ENCODE results near the gene NREP. TPM values are rescaled to one million over a fixed set of nuclear protein-coding genes. Genes with fewer than 3 reads are reported as not detected.

Gene NREP
- total RNA-seq, 1 donor from 2014 or later, result 179 TPM

- H3K36me3 ChIP-seq (ENCODE audit: control insufficient read depth in 3 of 3, insufficient read depth in 3 of 3, low read length in 3 of 3), result no peaks in the 10 kb centered on the region
- no peaks in the 10 kb centered on the region for H3K27me3 ChIP-seq (ENCODE audit: control insufficient read depth in 3 of 3, insufficient read depth in 3 of 3, low read length in 3 of 3)
- no peaks in the 10 kb centered on the region for H3K4me1 ChIP-seq (ENCODE audit: control insufficient read depth in 3 of 3, insufficient read depth in 3 of 3, low read length in 3 of 3)
- H3K4me3 ChIP-seq (ENCODE audit: low read length in 3 of 3), result no peak overlapping the region
- no peak overlapping the region for H3K27ac ChIP-seq (ENCODE audit: low read depth, low read length)
- no peak overlapping the region for H3K9ac ChIP-seq (ENCODE audit: low read depth in 1 of 3, low read length in 3 of 3)
- no peaks in the 10 kb centered on the region for H3K9me3 ChIP-seq (ENCODE audit: control insufficient read depth in 3 of 3, low read length in 3 of 3)
Measured at GRCh38 chr5:111699976-111700375, 57.0 kb downstream of the NREP start.

GRCh38 chr5:111699324-111699723 lies 57.7 kb downstream of the NREP start:
- Histone ChIP-seq H3K4me3 (ENCODE audit: low read length in 3 of 3) (no peak overlapping the region), H3K27me3 (ENCODE audit: control insufficient read depth in 3 of 3, insufficient read depth in 3 of 3, low read length in 3 of 3) (no peaks in the 10 kb centered on the region), H3K36me3 (ENCODE audit: control insufficient read depth in 3 of 3, insufficient read depth in 3 of 3, low read length in 3 of 3) (no peaks in the 10 kb centered on the region), H3K4me1 (ENCODE audit: control insufficient read depth in 3 of 3, insufficient read depth in 3 of 3, low read length in 3 of 3) (no peaks in the 10 kb centered on the region), H3K9ac (ENCODE audit: low read depth in 1 of 3, low read length in 3 of 3) (no peak overlapping the region), H3K9me3 (ENCODE audit: control insufficient read depth in 3 of 3, low read length in 3 of 3) (no peaks in the 10 kb centered on the region), H3K27ac (ENCODE audit: low read depth, low read length) (no peak overlapping the region)

- Histone ChIP-seq H3K4me1 (ENCODE audit: control insufficient read depth in 3 of 3, insufficient read depth in 3 of 3, low read length in 3 of 3) (no peaks in the 10 kb centered on the region), H3K27ac (ENCODE audit: low read depth, low read length) (no peak overlapping the region), H3K36me3 (ENCODE audit: control insufficient read depth in 3 of 3, insufficient read depth in 3 of 3, low read length in 3 of 3) (no peaks in the 10 kb centered on the region), H3K27me3 (ENCODE audit: control insufficient read depth in 3 of 3, insufficient read depth in 3 of 3, low read length in 3 of 3) (no peaks in the 10 kb centered on the region), H3K9ac (ENCODE audit: low read depth in 1 of 3, low read length in 3 of 3) (no peak overlapping the region), H3K9me3 (ENCODE audit: control insufficient read depth in 3 of 3, low read length in 3 of 3) (no peaks in the 10 kb centered on the region), H3K4me3 (ENCODE audit: low read length in 3 of 3) (no peak overlapping the region)
Measured at GRCh38 chr5:111697881-111698757, 58.9 kb downstream of the NREP start.

GRCh38 chr5:111697215-111697614 lies 59.8 kb downstream of the NREP start:
- H3K27me3 ChIP-seq (ENCODE audit: control insufficient read depth in 3 of 3, insufficient read depth in 3 of 3, low read length in 3 of 3), result no peaks in the 10 kb centered on the region

GRCh38 chr5:111695991-111696390 lies 61.0 kb downstream of the NREP start:
- no peaks in the 10 kb centered on the region for H3K4me1 ChIP-seq (ENCODE audit: control insufficient read depth in 3 of 3, insufficient read depth in 3 of 3, low read length in 3 of 3)
- H3K27ac ChIP-seq (ENCODE audit: low read depth, low read length), result no peak overlapping the region

More at GRCh38 chr5:111697215-111697614, 59.8 kb downstream of the NREP start:
- H3K4me3 ChIP-seq (ENCODE audit: low read length in 3 of 3), result no peak overlapping the region
- no peaks in the 10 kb centered on the region for H3K9me3 ChIP-seq (ENCODE audit: control insufficient read depth in 3 of 3, low read length in 3 of 3)
- no peak overlapping the region for H3K27ac ChIP-seq (ENCODE audit: low read depth, low read length)
- no peaks in the 10 kb centered on the region for H3K36me3 ChIP-seq (ENCODE audit: control insufficient read depth in 3 of 3, insufficient read depth in 3 of 3, low read length in 3 of 3)
- no peaks in the 10 kb centered on the region for H3K4me1 ChIP-seq (ENCODE audit: control insufficient read depth in 3 of 3, insufficient read depth in 3 of 3, low read length in 3 of 3)
- no peak overlapping the region for H3K9ac ChIP-seq (ENCODE audit: low read depth in 1 of 3, low read length in 3 of 3)

GRCh38 chr5:111694133-111694532 lies 62.9 kb downstream of the NREP start:
- H3K9me3 ChIP-seq (ENCODE audit: control insufficient read depth in 3 of 3, low read length in 3 of 3), result no peaks in the 10 kb centered on the region
- no peaks in the 10 kb centered on the region for H3K4me1 ChIP-seq (ENCODE audit: control insufficient read depth in 3 of 3, insufficient read depth in 3 of 3, low read length in 3 of 3)
- H3K36me3 ChIP-seq (ENCODE audit: control insufficient read depth in 3 of 3, insufficient read depth in 3 of 3, low read length in 3 of 3), result no peaks in the 10 kb centered on the region
- H3K27me3 ChIP-seq (ENCODE audit: control insufficient read depth in 3 of 3, insufficient read depth in 3 of 3, low read length in 3 of 3), result no peaks in the 10 kb centered on the region
- no peak overlapping the region for H3K27ac ChIP-seq (ENCODE audit: low read depth, low read length)
- no peak overlapping the region for H3K9ac ChIP-seq (ENCODE audit: low read depth in 1 of 3, low read length in 3 of 3)
- H3K4me3 ChIP-seq (ENCODE audit: low read length in 3 of 3), result no peak overlapping the region

More at GRCh38 chr5:111695991-111696390, 61.0 kb downstream of the NREP start:
- no peak overlapping the region for H3K9ac ChIP-seq (ENCODE audit: low read depth in 1 of 3, low read length in 3 of 3)
- no peaks in the 10 kb centered on the region for H3K27me3 ChIP-seq (ENCODE audit: control insufficient read depth in 3 of 3, insufficient read depth in 3 of 3, low read length in 3 of 3)
- no peak overlapping the region for H3K4me3 ChIP-seq (ENCODE audit: low read length in 3 of 3)
- no peaks in the 10 kb centered on the region for H3K36me3 ChIP-seq (ENCODE audit: control insufficient read depth in 3 of 3, insufficient read depth in 3 of 3, low read length in 3 of 3)
- H3K9me3 ChIP-seq (ENCODE audit: control insufficient read depth in 3 of 3, low read length in 3 of 3), result no peaks in the 10 kb centered on the region

GRCh38 chr5:111691914-111692313 lies 65.1 kb downstream of the NREP start:
- no peaks in the 10 kb centered on the region for H3K36me3 ChIP-seq (ENCODE audit: control insufficient read depth in 3 of 3, insufficient read depth in 3 of 3, low read length in 3 of 3)
- H3K4me3 ChIP-seq (ENCODE audit: low read length in 3 of 3), result no peak overlapping the region
- H3K9me3 ChIP-seq (ENCODE audit: control insufficient read depth in 3 of 3, low read length in 3 of 3), result no peaks in the 10 kb centered on the region
- H3K27me3 ChIP-seq (ENCODE audit: control insufficient read depth in 3 of 3, insufficient read depth in 3 of 3, low read length in 3 of 3), result no peaks in the 10 kb centered on the region
- H3K9ac ChIP-seq (ENCODE audit: low read depth in 1 of 3, low read length in 3 of 3), result no peak overlapping the region
- H3K4me1 ChIP-seq (ENCODE audit: control insufficient read depth in 3 of 3, insufficient read depth in 3 of 3, low read length in 3 of 3), result no peaks in the 10 kb centered on the region
- H3K27ac ChIP-seq (ENCODE audit: low read depth, low read length), result no peak overlapping the region

GRCh38 chr5:111691508-111691907 lies 65.5 kb downstream of the NREP start:
- no peaks in the 10 kb centered on the region for H3K4me1 ChIP-seq (ENCODE audit: control insufficient read depth in 3 of 3, insufficient read depth in 3 of 3, low read length in 3 of 3)
- H3K9me3 ChIP-seq (ENCODE audit: control insufficient read depth in 3 of 3, low read length in 3 of 3), result no peaks in the 10 kb centered on the region
- H3K27ac ChIP-seq (ENCODE audit: low read depth, low read length), result no peak overlapping the region
- no peak overlapping the region for H3K4me3 ChIP-seq (ENCODE audit: low read length in 3 of 3)
- no peaks in the 10 kb centered on the region for H3K36me3 ChIP-seq (ENCODE audit: control insufficient read depth in 3 of 3, insufficient read depth in 3 of 3, low read length in 3 of 3)
- no peak overlapping the region for H3K9ac ChIP-seq (ENCODE audit: low read depth in 1 of 3, low read length in 3 of 3)
- no peaks in the 10 kb centered on the region for H3K27me3 ChIP-seq (ENCODE audit: control insufficient read depth in 3 of 3, insufficient read depth in 3 of 3, low read length in 3 of 3)

- Histone ChIP-seq H3K9me3 (ENCODE audit: control insufficient read depth in 3 of 3, low read length in 3 of 3) (no peaks in the 10 kb centered on the region), H3K27ac (ENCODE audit: low read depth, low read length) (no peak overlapping the region), H3K9ac (ENCODE audit: low read depth in 1 of 3, low read length in 3 of 3) (no peak overlapping the region), H3K4me1 (ENCODE audit: control insufficient read depth in 3 of 3, insufficient read depth in 3 of 3, low read length in 3 of 3) (no peaks in the 10 kb centered on the region), H3K27me3 (ENCODE audit: control insufficient read depth in 3 of 3, insufficient read depth in 3 of 3, low read length in 3 of 3) (no peaks in the 10 kb centered on the region), H3K4me3 (ENCODE audit: low read length in 3 of 3) (no peak overlapping the region), H3K36me3 (ENCODE audit: control insufficient read depth in 3 of 3, insufficient read depth in 3 of 3, low read length in 3 of 3) (no peaks in the 10 kb centered on the region)
Measured at GRCh38 chr5:111689357-111689935, 67.5 kb downstream of the NREP start.

GRCh38 chr5:111685969-111686368 lies 71.0 kb downstream of the NREP start:
- Histone ChIP-seq H3K27me3 (ENCODE audit: control insufficient read depth in 3 of 3, insufficient read depth in 3 of 3, low read length in 3 of 3) (no peaks in the 10 kb centered on the region), H3K9me3 (ENCODE audit: control insufficient read depth in 3 of 3, low read length in 3 of 3) (no peaks in the 10 kb centered on the region), H3K4me3 (ENCODE audit: low read length in 3 of 3) (no peak overlapping the region), H3K36me3 (ENCODE audit: control insufficient read depth in 3 of 3, insufficient read depth in 3 of 3, low read length in 3 of 3) (no peaks in the 10 kb centered on the region), H3K27ac (ENCODE audit: low read depth, low read length) (no peak overlapping the region), H3K4me1 (ENCODE audit: control insufficient read depth in 3 of 3, insufficient read depth in 3 of 3, low read length in 3 of 3) (peaks cover 8 to 12% (median 9%) of the 10 kb centered on the region in 3 donors), H3K9ac (ENCODE audit: low read depth in 1 of 3, low read length in 3 of 3) (no peak overlapping the region)
